Caco-2 (cell line): ENCODE measurements around the gene PFDN1. TPM values are rescaled to one million over a fixed set of nuclear protein-coding genes. Genes with fewer than 3 reads are reported as not detected.
A peak's percentile ranks its signal among the peaks of the same experiment; 100 is the strongest.

Source experiments
- BruUV-seq: library from RNA; stranded (reverse); fragments of 400-500 nt; replicated peaks from 2 replicates; lab custom pipeline; 2021; lab: Mats Ljungman, UMichigan
- CTCF ChIA-PET: fragments of 300-600 bp; sonication (Branson Sonifier 250); formaldehyde crosslinking; loops from one replicate; lab custom pipeline; 2022; ENCODE audit warnings: antibody characterized with exemption; lab: Charles Lee
- POLR2A ChIA-PET: fragments of 300-600 bp; sonication (Branson Sonifier 250); formaldehyde crosslinking; loops from one replicate; lab custom pipeline; 2022; ENCODE audit warnings: antibody characterized with exemption; lab: Charles Lee
- DNase-seq, 2 experiments: peaks; one replicate each; pipeline versions ENCODE4 v3.0.0 to v3.0.0-alpha.2; 2020 to 2022
- H3K27me3 ChIP-seq: replicated peaks from 2 replicates; pipeline ENCODE4 v1.6.0; 2011; ENCODE audit warnings: low read length; ENCODE audit not compliant: control insufficient read depth, insufficient read depth
- H3K36me3 ChIP-seq: 2 replicates; pipeline ENCODE4 v1.5.1; 2011; ENCODE audit warnings: low read length; ENCODE audit not compliant: control insufficient read depth, insufficient read depth
- H3K4me1 ChIP-seq: fragments of 250-450 bp; sonication (Bioruptor Pico); 2 replicates; pipeline ENCODE4 v1.5.1; 2020; ENCODE audit warnings: mild to moderate bottlenecking
- H3K4me3 ChIP-seq: 2 replicates; pipeline ENCODE4 v1.5.1; 2011; ENCODE audit warnings: low read depth, mild to moderate bottlenecking, control low read depth, low read length
- H3K9me3 ChIP-seq: fragments of 250-450 bp; sonication (Bioruptor Pico); 2 replicates; pipeline ENCODE4 v1.5.1; 2020; ENCODE audit warnings: mild to moderate bottlenecking, moderate library complexity
- H3K27ac Mint-ChIP-seq: one replicate; pipeline ENCODE4 v1.8.0; 2022; ENCODE audit warnings: mixed read lengths; ENCODE audit not compliant: unreplicated experiment
- H3K27me3 Mint-ChIP-seq: one replicate; pipeline ENCODE4 v1.8.0; 2022; ENCODE audit warnings: mixed read lengths; ENCODE audit not compliant: insufficient read depth, unreplicated experiment
- H3K36me3 Mint-ChIP-seq: one replicate; pipeline ENCODE4 v1.8.0; 2022; ENCODE audit warnings: mild to moderate bottlenecking, mixed read lengths; ENCODE audit not compliant: insufficient read depth, unreplicated experiment
- H3K4me1 Mint-ChIP-seq: one replicate; pipeline ENCODE4 v1.8.0; 2022; ENCODE audit warnings: low read depth, mixed read lengths; ENCODE audit not compliant: unreplicated experiment
- H3K4me3 Mint-ChIP-seq: one replicate; pipeline ENCODE4 v1.8.0; 2022; ENCODE audit warnings: mild to moderate bottlenecking, moderate library complexity, mixed read lengths; ENCODE audit not compliant: unreplicated experiment
- H3K9me3 Mint-ChIP-seq: one replicate; pipeline ENCODE4 v1.8.0; 2022; ENCODE audit warnings: mixed read lengths; ENCODE audit not compliant: unreplicated experiment
- intact Hi-C: fragments of 100-400 bp; cut with micrococcal nuclease; formaldehyde crosslinking; loops from one replicate; pipeline ENCODE4 v1.10.0; 2022; ENCODE audit not compliant: unreplicated experiment
- total RNA-seq: library from RNA; stranded (reverse); gene quantifications from 2 replicates; pipeline ENCODE4 v1.2.3, GENCODE V29; 2022
- TF ChIP-seq, protein P1 (sequence below), 2 experiments: fragments of 200-600 bp in 1 of 2; IDR thresholded peaks; 1 replicate in 1 of 2; 2 replicates in 1 of 2; pipeline versions ENCODE4 v1.5.1 to v1.8.0; 2011 to 2022; ENCODE audit warnings: antibody characterized with exemption in 1 of 2, control low read depth in 1 of 2, inconsistent platforms in 1 of 2, low read depth in 1 of 2, low read length in 1 of 2, mild to moderate bottlenecking in 1 of 2, moderate library complexity in 1 of 2; ENCODE audit not compliant: insufficient read depth in 1 of 2, severe bottlenecking in 1 of 2, unreplicated experiment in 1 of 2

Gene PFDN1
- total RNA-seq, 1 experiment from 2014 or later = 81.1 TPM

DNA sequence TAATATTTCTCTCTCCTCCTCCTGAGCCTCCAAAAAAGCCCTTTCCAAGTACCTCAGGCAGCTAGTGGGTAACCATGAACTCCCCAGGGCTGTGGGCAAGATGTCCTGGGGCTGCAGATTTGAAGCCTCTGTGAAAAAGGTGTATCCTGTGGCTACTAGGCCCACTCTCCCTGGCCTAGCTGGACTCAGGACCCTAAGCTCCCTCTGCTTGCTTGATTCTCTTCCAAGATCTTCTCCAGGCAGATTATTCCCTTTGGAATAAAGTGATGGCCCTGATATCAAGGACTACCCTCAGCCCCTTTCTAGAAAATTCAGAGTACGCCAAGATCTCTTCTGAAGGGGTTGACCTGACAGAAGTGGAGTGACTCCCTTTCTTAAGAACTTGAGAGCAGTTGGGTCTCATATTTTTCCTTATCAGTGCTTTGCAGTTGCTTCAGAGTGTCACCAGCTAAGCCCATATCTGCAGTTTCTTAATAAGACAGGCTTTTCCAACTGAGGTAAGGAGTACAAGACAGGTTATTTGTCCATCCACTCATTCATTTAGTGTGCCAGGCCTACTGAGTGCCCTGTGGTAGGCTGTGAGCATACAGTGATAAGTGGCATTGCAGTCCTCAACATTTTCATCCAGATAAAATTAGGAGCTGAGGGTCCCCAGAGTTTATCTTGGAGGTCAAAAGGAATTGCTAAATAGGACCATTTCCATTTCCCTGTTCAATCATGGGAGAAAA lies 85.4 kb downstream of the PFDN1 start:
- Mint-ChIP-seq H3K27ac (peak overlapping the region; percentile 55), H3K36me3 (peaks cover 11% of the 10 kb centered on the region), H3K4me1 (peaks cover 59% of the 10 kb centered on the region), H3K9me3 (no peaks in the 10 kb centered on the region), H3K4me3 (no peak overlapping the region), H3K27me3 (no peaks in the 10 kb centered on the region)
- Histone ChIP-seq H3K9me3 (no peaks in the 10 kb centered on the region), H3K4me3 (no peak overlapping the region), H3K4me1 (peaks cover 67% of the 10 kb centered on the region), H3K27me3 (no peaks in the 10 kb centered on the region), H3K36me3 (no peaks in the 10 kb centered on the region)
- ChIA-PET CTCF (no interaction called here), POLR2A (no interaction called here)
- BruUV-seq = no TSS peak
- DNase-seq = no peak
- TF ChIP-seq, protein P1, sequence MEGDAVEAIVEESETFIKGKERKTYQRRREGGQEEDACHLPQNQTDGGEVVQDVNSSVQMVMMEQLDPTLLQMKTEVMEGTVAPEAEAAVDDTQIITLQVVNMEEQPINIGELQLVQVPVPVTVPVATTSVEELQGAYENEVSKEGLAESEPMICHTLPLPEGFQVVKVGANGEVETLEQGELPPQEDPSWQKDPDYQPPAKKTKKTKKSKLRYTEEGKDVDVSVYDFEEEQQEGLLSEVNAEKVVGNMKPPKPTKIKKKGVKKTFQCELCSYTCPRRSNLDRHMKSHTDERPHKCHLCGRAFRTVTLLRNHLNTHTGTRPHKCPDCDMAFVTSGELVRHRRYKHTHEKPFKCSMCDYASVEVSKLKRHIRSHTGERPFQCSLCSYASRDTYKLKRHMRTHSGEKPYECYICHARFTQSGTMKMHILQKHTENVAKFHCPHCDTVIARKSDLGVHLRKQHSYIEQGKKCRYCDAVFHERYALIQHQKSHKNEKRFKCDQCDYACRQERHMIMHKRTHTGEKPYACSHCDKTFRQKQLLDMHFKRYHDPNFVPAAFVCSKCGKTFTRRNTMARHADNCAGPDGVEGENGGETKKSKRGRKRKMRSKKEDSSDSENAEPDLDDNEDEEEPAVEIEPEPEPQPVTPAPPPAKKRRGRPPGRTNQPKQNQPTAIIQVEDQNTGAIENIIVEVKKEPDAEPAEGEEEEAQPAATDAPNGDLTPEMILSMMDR (IDR thresholded peaks at IDR 0.05; ENCODE audit: insufficient read depth in 1 of 2, low read depth in 1 of 2, low read length in 1 of 2, severe bottlenecking in 1 of 2, unreplicated experiment in 1 of 2) = no peak
- intact Hi-C loops = loop anchor here (10.0 kb wide), 1 partner anchor 427 kb away; the partner anchor contains the start of genes IK and NDUFA2

DNA sequence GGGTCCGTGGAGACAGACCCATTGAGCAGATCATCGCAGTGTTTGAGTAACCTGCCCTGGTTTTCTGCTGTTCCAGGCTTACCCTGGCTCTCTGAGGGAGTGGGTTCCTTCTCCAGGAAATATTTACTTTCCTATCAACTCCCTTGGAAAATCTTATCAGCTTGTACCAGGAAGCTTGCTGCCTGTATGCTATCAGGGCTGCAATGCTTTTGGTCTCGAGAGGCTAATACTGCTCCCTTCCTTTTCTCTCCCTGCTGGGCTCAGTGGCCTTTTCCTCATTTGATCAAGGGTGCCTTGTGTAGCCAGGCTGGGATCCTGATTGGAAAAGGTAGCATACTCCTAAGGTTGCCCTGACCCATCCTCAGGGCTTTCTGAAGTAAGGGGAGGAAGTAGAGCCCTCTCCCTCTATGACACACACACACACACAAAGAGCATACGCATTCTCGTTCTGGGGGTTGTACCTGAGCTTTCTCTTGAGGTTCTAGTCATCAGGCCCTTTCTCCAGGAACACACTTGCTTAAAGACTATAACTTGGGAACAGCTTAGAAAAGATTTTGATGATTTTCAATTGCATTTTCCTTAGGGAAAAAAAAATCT lies 86.3 kb downstream of the PFDN1 start:
- H3K9me3 ChIP-seq = no peaks in the 10 kb centered on the region
- Mint-ChIP-seq H3K4me3 (no peak overlapping the region), H3K27ac (peak overlapping the region; percentile 55), H3K27me3 (no peaks in the 10 kb centered on the region), H3K36me3 (peaks cover 11% of the 10 kb centered on the region), H3K4me1 (peaks cover 51% of the 10 kb centered on the region), H3K9me3 (no peaks in the 10 kb centered on the region)
- H3K4me1 ChIP-seq = peaks cover 58% of the 10 kb centered on the region
- H3K4me3 ChIP-seq = no peak overlapping the region
- TF ChIP-seq, protein P1 (IDR thresholded peaks at IDR 0.05; ENCODE audit: insufficient read depth in 1 of 2, low read depth in 1 of 2, low read length in 1 of 2, severe bottlenecking in 1 of 2, unreplicated experiment in 1 of 2) = no peak
- ChIA-PET POLR2A (no interaction called here), CTCF (interaction anchor here (1.0 to 1.5 kb wide), 5 partner anchors 10 to 1402 kb away, joined by 3 to 6 read pairs (median 4); partner anchors contain the start of genes DIAPH1 and HBEGF)
- no peak for DNase-seq
- no peaks in the 10 kb centered on the region for H3K27me3 ChIP-seq
- intact Hi-C loops = loop anchor here (10.0 kb wide), 1 partner anchor 428 kb away; the partner anchor contains the start of genes IK and NDUFA2
- no TSS peak for BruUV-seq
- H3K36me3 ChIP-seq = no peaks in the 10 kb centered on the region

- H3K4me3 Mint-ChIP-seq = no peak overlapping the region
- Histone ChIP-seq H3K36me3 (no peaks in the 10 kb centered on the region), H3K9me3 (no peaks in the 10 kb centered on the region), H3K27me3 (no peaks in the 10 kb centered on the region), H3K4me1 (peaks cover 45% of the 10 kb centered on the region), H3K4me3 (no peak overlapping the region)
- BruUV-seq = no TSS peak
- POLR2A ChIA-PET = no interaction called here
- CTCF ChIA-PET = interaction anchor here (0.6 to 1.5 kb wide), 2 partner anchors 71 to 131 kb away, joined by 4 read pairs; partner anchors contain the start of gene HBEGF
- intact Hi-C loops = loop anchor here (10.0 kb wide), 1 partner anchor 430 kb away; the partner anchor contains the start of genes IK and NDUFA2
- TF ChIP-seq, protein P1 (IDR thresholded peaks at IDR 0.05; ENCODE audit: insufficient read depth in 1 of 2, low read depth in 1 of 2, low read length in 1 of 2, severe bottlenecking in 1 of 2, unreplicated experiment in 1 of 2) = no peak
- DNase-seq = no peak
- peaks cover 11% of the 10 kb centered on the region for H3K36me3 Mint-ChIP-seq
- peak overlapping the region; percentile 41 for H3K27ac Mint-ChIP-seq
- no peaks in the 10 kb centered on the region for H3K9me3 Mint-ChIP-seq
- peaks cover 39% of the 10 kb centered on the region for H3K4me1 Mint-ChIP-seq
- H3K27me3 Mint-ChIP-seq = no peaks in the 10 kb centered on the region
These were observed 87.6 kb downstream of the PFDN1 start for GRCh38 chr5:140215276-140215675.
